ENCODE measurements around the gene ANKRD55. TPM values are rescaled to one million over a fixed set of nuclear protein-coding genes. Genes with fewer than 3 reads are reported as not detected.

The ANKRD55 gene
- total and polyA plus RNA-seq, 2 of the 8 experiments (the other 6 are each of a cell fraction or from before 2014, with no cell fraction given), result not detected

DNA sequence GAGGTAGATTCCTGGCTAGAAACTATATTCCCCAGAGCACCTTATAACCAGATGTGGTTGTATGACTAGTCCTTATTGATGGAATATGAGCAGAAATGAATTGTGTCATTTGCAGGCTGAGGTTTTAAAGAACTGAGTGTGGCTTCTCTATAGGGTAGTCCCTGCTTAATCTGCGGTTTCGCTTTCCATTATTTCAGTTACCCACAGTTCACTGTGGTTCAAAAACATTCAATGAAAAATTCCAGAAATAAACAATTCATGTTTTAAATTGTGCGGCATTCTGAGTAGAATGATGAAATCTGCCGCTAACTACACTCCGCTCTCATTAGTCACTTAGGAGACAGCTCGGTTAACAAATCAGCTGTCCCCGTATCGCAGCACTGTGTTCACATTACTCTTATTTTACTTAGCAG, 65.1 kb downstream of the ANKRD55 start:
- no peaks in the 10 kb centered on the region for H3K79me2 ChIP-seq (ENCODE audit: control insufficient read depth in 1 of 2, insufficient read depth in 2 of 2, low read length in 2 of 2)
- H3K27me3 ChIP-seq (replicated peaks in 1 of 4; ENCODE audit: control insufficient read depth in 3 of 4, extremely low read depth in 1 of 4, insufficient read depth in 3 of 4, low read length in 3 of 4), result no peaks in the 10 kb centered on the region
- no peaks in the 10 kb centered on the region for H3K9me3 ChIP-seq (ENCODE audit: insufficient read depth in 2 of 2, low read depth in 1 of 2, low read length in 1 of 2)
- FAIRE-seq, result no peak
- no peak overlapping the region for H3K18ac ChIP-seq (ENCODE audit: extremely low read depth, low read length)
- H3K9ac ChIP-seq (replicated peaks in 1 of 4; ENCODE audit: extremely low read depth in 1 of 4, low read depth in 3 of 4, low read length in 3 of 4), result no peak overlapping the region
- H3K23me2 ChIP-seq (ENCODE audit: low read depth, low read length), result no peaks in the 10 kb centered on the region
- H4K8ac ChIP-seq (ENCODE audit: extremely low read depth, insufficient read depth, low read length), result no peak overlapping the region
- TF ChIP-seq BRCA1 (IDR thresholded peaks at IDR 0.05; ENCODE audit: low read depth, low read length), result no peak
- no peak for DNase-seq (ENCODE audit: low read depth in 1 of 2, low spot score in 2 of 2)
- H3K23ac ChIP-seq (ENCODE audit: insufficient read length), result no peak overlapping the region
- ChIA-PET POLR2A (ENCODE audit: partially characterized antibody) (no interaction called here), CTCF (ENCODE audit: partially characterized antibody) (interaction anchor here (0.9 kb wide), 1 partner anchor 105 kb away, joined by 3 read pairs; no protein-coding TSS in a partner anchor)
- H2BK12ac ChIP-seq (ENCODE audit: low read depth, low read length), result no peak overlapping the region
- no peak overlapping the region for H2BK20ac ChIP-seq (ENCODE audit: low read length)
- WGBS, 2 experiments (ENCODE audit: extremely low coverage in 1 of 2, insufficient coverage in 1 of 2, insufficient read length in 1 of 2, insufficient replicate concordance in 2 of 2, low coverage in 1 of 2, low lambda C conversion rate in 2 of 2, missing lambda C conversion rate in 1 of 2), result 97% methylated on average over 8 of the region's 8 CpGs; no CpG with 5 or more reads in 1 of the 2 experiments
- no peak overlapping the region for H2AFZ ChIP-seq (ENCODE audit: low read length)
- H2AK5ac ChIP-seq (ENCODE audit: low read depth, low read length), result no peak overlapping the region
- no peak overlapping the region for H3K4me2 ChIP-seq (ENCODE audit: insufficient read depth in 1 of 2, low read depth in 2 of 2, low read length in 2 of 2)
- H2BK5ac ChIP-seq (ENCODE audit: low read depth, low read length), result no peak overlapping the region
- no peaks in the 10 kb centered on the region for H3K4me1 ChIP-seq (replicated peaks in 1 of 4; ENCODE audit: control insufficient read depth in 3 of 4, insufficient read depth in 4 of 4, low read length in 3 of 4)
- no peak overlapping the region for H4K5ac ChIP-seq (ENCODE audit: insufficient read length, low read depth, low read length)
- H3K36me3 ChIP-seq (ENCODE audit: control insufficient read depth in 2 of 4, insufficient read depth in 4 of 4, low read length in 3 of 4), result no peaks in the 10 kb centered on the region
- H3K27ac ChIP-seq (ENCODE audit: low read depth, low read length), result no peak overlapping the region
- H3K14ac ChIP-seq (ENCODE audit: insufficient read length), result no peak overlapping the region
- H3K4me3 ChIP-seq (ENCODE audit: extremely low read depth in 1 of 4, insufficient read depth in 2 of 4, low read depth in 3 of 4, low read length in 4 of 4), result no peak overlapping the region
- no peaks in the 10 kb centered on the region for H3K79me1 ChIP-seq (ENCODE audit: low read depth, low read length)
- no peaks in the 10 kb centered on the region for H4K20me1 ChIP-seq (replicated peaks in 1 of 2; ENCODE audit: control insufficient read depth in 1 of 2, insufficient read depth in 2 of 2, low read length in 2 of 2)
- H3K56ac ChIP-seq (replicated peaks; ENCODE audit: insufficient read length, low read depth, low read length), result no peak overlapping the region
- H2BK15ac ChIP-seq (ENCODE audit: low read length), result no peak overlapping the region
- no peak overlapping the region for H2BK120ac ChIP-seq (replicated peaks; ENCODE audit: low read depth, low read length)
- H4K91ac ChIP-seq (replicated peaks; ENCODE audit: insufficient read length, low read length), result no peak overlapping the region
- H3K4ac ChIP-seq (replicated peaks; ENCODE audit: insufficient read length, low read depth, low read length), result no peak overlapping the region
